C4-2B (cell line): ENCODE results near the gene KAZN.

Source experiments
- H3K27ac ChIP-seq: fragments of 450-650 bp; 2 replicates; pipeline ENCODE4 v1.5.1; 2017
- ZFX ChIP-seq: fragments of 450-650 bp; IDR thresholded peaks from 2 replicates; pipeline ENCODE4 v1.6.1; 2017
- TF ChIP-seq, protein P1 (sequence below): fragments of 450-650 bp; conservative IDR thresholded peaks from 2 replicates; pipeline ENCODE4 v1.5.1; 2017; ENCODE audit warnings: mild to moderate bottlenecking

KAZN gene

DNA sequence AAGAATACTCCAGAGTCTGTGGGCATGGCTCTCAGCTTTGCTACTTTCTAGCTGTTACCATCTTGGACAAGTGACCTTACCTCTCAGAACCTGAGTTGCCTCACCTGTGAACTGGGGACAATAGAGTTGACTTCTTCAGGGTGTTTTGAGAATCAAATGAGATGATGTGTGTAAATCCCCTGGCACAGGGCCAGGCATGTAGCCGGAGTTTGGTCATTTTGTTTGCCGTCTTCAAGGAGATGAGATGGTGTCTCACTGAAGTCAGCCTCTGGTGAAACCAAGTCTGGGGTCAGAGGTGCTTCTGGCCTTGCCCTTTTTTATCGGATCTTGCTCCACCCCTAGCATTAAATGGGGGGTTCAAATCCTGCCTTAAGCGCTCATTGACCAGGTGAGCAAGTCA is 405.9 kb downstream of the KAZN start:
- H3K27ac ChIP-seq: no peak overlapping the region
- no peak for TF ChIP-seq ZFX
- TF ChIP-seq, protein P1, sequence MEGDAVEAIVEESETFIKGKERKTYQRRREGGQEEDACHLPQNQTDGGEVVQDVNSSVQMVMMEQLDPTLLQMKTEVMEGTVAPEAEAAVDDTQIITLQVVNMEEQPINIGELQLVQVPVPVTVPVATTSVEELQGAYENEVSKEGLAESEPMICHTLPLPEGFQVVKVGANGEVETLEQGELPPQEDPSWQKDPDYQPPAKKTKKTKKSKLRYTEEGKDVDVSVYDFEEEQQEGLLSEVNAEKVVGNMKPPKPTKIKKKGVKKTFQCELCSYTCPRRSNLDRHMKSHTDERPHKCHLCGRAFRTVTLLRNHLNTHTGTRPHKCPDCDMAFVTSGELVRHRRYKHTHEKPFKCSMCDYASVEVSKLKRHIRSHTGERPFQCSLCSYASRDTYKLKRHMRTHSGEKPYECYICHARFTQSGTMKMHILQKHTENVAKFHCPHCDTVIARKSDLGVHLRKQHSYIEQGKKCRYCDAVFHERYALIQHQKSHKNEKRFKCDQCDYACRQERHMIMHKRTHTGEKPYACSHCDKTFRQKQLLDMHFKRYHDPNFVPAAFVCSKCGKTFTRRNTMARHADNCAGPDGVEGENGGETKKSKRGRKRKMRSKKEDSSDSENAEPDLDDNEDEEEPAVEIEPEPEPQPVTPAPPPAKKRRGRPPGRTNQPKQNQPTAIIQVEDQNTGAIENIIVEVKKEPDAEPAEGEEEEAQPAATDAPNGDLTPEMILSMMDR: no peak

DNA sequence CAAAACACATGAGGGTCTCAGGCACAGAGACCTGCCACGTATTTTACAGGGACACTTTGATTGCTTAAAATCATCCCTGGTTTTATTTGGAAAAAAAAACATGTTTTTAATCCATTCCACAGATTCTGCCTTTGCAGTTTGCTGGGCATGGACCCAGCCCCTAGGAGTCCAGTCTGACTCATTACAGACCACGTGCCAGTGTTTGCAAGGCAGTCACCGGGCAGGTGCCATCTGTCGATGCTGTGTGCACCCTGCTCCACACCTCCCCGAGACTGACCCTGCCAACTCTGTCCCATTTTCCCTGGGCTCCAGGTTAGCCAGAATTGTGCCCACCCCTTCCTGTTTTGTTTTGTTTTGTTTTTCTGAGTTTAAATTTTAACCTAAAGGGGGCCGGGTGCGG is 406.6 kb downstream of the KAZN start:
- no peak for TF ChIP-seq ZFX
- TF ChIP-seq, protein P1: no peak
- no peak overlapping the region for H3K27ac ChIP-seq

- no peak for TF ChIP-seq ZFX
- TF ChIP-seq, protein P1: no peak
- H3K27ac ChIP-seq: no peak overlapping the region
Observed at GRCh38 chr1:15007368-15007767, 408.9 kb downstream of the KAZN start.

DNA sequence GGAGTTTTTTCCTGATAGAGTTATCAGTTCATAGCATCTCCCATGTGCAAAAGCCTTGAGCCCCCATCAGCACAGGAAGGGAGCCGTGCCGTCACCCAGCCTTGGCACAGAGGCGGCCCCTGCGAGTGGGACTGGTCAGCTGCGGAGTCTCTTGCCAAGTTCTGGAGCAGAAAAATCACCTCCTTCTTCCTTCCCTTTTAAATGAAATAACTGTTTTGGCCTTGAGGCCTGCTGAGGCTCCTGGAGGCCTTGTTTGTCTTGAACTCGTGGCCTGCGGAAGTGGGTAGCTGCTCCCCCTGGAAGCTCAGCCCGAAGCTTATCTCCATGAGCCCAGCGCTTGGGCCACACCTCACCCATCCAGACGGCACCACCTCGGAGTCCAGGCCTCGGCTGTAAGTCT is 409.4 kb downstream of the KAZN start:
- no peak overlapping the region for H3K27ac ChIP-seq
- TF ChIP-seq, protein P1: no peak
- no peak for TF ChIP-seq ZFX

- TF ChIP-seq ZFX: no peak
- TF ChIP-seq, protein P1: no peak
Observed at GRCh38 chr1:15008783-15009729, 410.6 kb downstream of the KAZN start.

DNA sequence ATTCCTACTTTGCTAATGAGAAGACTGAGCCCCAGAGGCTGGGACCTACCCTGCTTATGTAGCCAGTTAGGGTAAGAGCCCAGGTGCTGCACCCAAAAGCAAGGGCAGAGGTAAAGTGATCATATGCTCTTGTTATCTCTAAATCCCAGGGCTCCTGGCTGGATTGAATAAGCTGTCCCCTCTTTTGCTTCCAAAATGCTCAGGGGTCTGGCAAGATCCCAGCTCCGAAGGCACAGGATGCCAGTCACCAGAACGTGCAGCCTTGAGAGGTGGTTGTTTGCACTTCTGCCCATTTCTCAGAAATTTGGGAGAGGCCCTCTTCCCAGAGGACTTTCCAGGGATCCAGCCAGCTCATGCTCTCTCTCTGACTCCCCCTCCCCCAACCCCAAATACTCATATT is 412.7 kb downstream of the KAZN start:
- TF ChIP-seq ZFX: no peak
- TF ChIP-seq, protein P1: no peak
- no peak overlapping the region for H3K27ac ChIP-seq

More at GRCh38 chr1:15008783-15009729, 410.6 kb downstream of the KAZN start:
- no peak overlapping the region for H3K27ac ChIP-seq

- no peak for TF ChIP-seq ZFX
- TF ChIP-seq, protein P1: no peak
- H3K27ac ChIP-seq: no peak overlapping the region
Observed at GRCh38 chr1:15011661-15012060, 413.2 kb downstream of the KAZN start.
